Esophagus squamous epithelium (tissue), 5 donors: ENCODE results near the gene MMP24. TPM values are rescaled to one million over a fixed set of nuclear protein-coding genes. Genes with fewer than 3 reads are reported as not detected.

ENCODE experiments used
- DNase-seq: peaks from one replicate; lab custom pipeline; 2025; lab: John Stamatoyannopoulos, UW
- H3K27ac ChIP-seq, 4 donors: fragments of 200-600 bp; sonication (generic); one replicate each; pipeline ENCODE4 v1.5.1; 2016 to 2019; ENCODE audit warnings: mild to moderate bottlenecking in 1 of 4
- H3K27me3 ChIP-seq, 4 donors: fragments of 200-600 bp; sonication (generic); 1 replicate in 3 of 4; 2 replicates in 1 of 4; pipeline versions ENCODE4 v1.5.1 to v1.6.0; 2017 to 2021; ENCODE audit warnings: antibody characterized with exemption in 1 of 4
- H3K36me3 ChIP-seq, 3 donors: fragments of 200-600 bp; sonication (generic); one replicate each; pipeline ENCODE4 v1.5.1; 2016 to 2019
- H3K4me1 ChIP-seq, 3 donors: fragments of 200-600 bp; sonication (generic); one replicate each; pipeline ENCODE4 v1.5.1; 2017 to 2019
- H3K4me3 ChIP-seq, 4 donors: fragments of 200-600 bp; sonication (generic); 1 replicate in 3 of 4; 2 replicates in 1 of 4; pipeline ENCODE4 v1.5.1; 2016 to 2019; ENCODE audit warnings: mild to moderate bottlenecking in 2 of 4, moderate library complexity in 1 of 4
- H3K9me3 ChIP-seq, 3 donors: fragments of 200-600 bp; sonication (generic); one replicate each; pipeline ENCODE4 v1.5.1; 2016 to 2019
- POLR2A ChIP-seq, 4 donors: fragments of 450-650 bp; IDR thresholded peaks; one replicate each; pipeline ENCODE4 v1.6.1; 2017; ENCODE audit warnings: antibody characterized with exemption in 4 of 4, mild to moderate bottlenecking in 4 of 4, moderate library complexity in 3 of 4
- WGBS, 2 donors: methylation state at CpG; one replicate each; pipeline ENCODE4 v1.1.5; 2018; 5-methylcytosine and 5-hydroxymethylcytosine counted together
- intact Hi-C: fragments of 100-400 bp; cut with DNase I; formaldehyde crosslinking; loops from one replicate; pipeline ENCODE4 v1.15.0; 2022
- total RNA-seq, 4 donors: library from RNA; depleted of rRNA; stranded (reverse); fragments of >200 nt; gene quantifications; one replicate each; pipeline ENCODE4 v1.1.0, GENCODE V29; 2016
- TF ChIP-seq, protein P1 (sequence below), 6 experiments: fragments of 450-650 bp in 4 of 6; fragments of 200-600 bp in 2 of 6; sonication (generic) in 2 of 6; IDR thresholded peaks; one replicate each; pipeline ENCODE4 v1.5.1; 2016 to 2019; ENCODE audit warnings: antibody characterized with exemption in 6 of 6, mild to moderate bottlenecking in 4 of 6, moderate library complexity in 4 of 6
- donor health status: DM: yes; HTN: yes; CAD: no.

Gene MMP24
- total RNA-seq, 4 donors from 2014 or later, result 0.06 to 0.38 (median 0.08) TPM; not detected in 1

DNA sequence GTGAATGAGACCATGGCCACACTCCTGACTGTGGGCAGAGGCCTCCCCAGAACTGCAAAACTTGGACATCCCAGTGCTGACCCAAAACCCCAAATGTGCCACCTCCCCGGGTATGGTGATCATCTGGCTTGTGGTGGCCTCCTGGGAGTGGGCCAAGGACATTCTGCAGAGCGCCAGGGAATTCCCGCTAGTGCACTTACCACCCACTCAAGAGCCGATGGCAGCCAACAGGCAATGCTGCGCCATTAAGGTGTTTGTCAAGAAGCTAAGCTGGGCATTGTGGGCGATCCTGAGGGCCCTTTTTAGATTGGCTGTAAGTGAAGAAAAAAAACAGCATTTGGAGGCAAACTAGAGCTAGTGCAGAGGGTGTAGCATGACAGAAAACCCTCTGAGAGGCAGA is 9.4 kb downstream of the MMP24 start:
- H3K27ac ChIP-seq, result no peak overlapping the region
- intact Hi-C loops, result no loop called here
- DNase-seq, result no peak

DNA sequence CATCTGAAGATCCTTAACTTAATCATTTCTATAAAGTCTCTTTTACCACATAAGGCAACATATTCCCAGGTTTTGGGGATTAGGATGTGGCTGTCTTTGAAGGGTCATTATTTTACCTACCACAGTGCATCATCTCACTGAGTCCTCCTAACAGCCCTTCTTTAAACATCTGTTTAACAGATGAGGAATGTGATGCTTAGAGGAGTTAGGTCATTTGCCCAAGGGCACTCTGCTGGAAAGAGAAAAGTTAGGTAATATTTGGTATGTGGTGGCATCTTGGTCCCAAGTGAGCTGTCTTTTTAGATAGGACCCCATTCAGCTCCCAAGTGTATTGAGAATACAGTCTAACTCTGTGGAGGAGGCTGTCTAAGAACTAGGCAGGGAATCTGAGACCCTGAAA is 11.0 kb downstream of the MMP24 start:
- no peak for DNase-seq
- TF ChIP-seq, protein P1, sequence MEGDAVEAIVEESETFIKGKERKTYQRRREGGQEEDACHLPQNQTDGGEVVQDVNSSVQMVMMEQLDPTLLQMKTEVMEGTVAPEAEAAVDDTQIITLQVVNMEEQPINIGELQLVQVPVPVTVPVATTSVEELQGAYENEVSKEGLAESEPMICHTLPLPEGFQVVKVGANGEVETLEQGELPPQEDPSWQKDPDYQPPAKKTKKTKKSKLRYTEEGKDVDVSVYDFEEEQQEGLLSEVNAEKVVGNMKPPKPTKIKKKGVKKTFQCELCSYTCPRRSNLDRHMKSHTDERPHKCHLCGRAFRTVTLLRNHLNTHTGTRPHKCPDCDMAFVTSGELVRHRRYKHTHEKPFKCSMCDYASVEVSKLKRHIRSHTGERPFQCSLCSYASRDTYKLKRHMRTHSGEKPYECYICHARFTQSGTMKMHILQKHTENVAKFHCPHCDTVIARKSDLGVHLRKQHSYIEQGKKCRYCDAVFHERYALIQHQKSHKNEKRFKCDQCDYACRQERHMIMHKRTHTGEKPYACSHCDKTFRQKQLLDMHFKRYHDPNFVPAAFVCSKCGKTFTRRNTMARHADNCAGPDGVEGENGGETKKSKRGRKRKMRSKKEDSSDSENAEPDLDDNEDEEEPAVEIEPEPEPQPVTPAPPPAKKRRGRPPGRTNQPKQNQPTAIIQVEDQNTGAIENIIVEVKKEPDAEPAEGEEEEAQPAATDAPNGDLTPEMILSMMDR (IDR thresholded peaks at IDR 0.05), result no peak
- TF ChIP-seq POLR2A (IDR thresholded peaks at IDR 0.05), result no peak
- Histone ChIP-seq H3K4me3 (no peak overlapping the region), H3K36me3 (peaks cover 0 to 11% (median 0%) of the 10 kb centered on the region in 3 donors), H3K27ac (no peak overlapping the region), H3K9me3 (no peaks in the 10 kb centered on the region), H3K27me3 (no peaks in the 10 kb centered on the region), H3K4me1 (no peaks in the 10 kb centered on the region)
- intact Hi-C loops, result no loop called here

More for the DNA sequence above, 9.4 kb downstream of the MMP24 start:
- no peaks in the 10 kb centered on the region for H3K4me1 ChIP-seq
- no peak overlapping the region for H3K4me3 ChIP-seq
- H3K36me3 ChIP-seq, result peaks cover 0 to 11% (median 0%) of the 10 kb centered on the region in 3 donors
- no peaks in the 10 kb centered on the region for H3K9me3 ChIP-seq
- H3K27me3 ChIP-seq, result no peaks in the 10 kb centered on the region
- TF ChIP-seq, protein P1 (IDR thresholded peaks at IDR 0.05), result no peak
- no peak for TF ChIP-seq POLR2A (IDR thresholded peaks at IDR 0.05)
- WGBS, 2 donors, result 89% methylated on average over 3 of the region's 6 CpGs; no CpG with 5 or more reads in 1 of the 2 donors

DNA sequence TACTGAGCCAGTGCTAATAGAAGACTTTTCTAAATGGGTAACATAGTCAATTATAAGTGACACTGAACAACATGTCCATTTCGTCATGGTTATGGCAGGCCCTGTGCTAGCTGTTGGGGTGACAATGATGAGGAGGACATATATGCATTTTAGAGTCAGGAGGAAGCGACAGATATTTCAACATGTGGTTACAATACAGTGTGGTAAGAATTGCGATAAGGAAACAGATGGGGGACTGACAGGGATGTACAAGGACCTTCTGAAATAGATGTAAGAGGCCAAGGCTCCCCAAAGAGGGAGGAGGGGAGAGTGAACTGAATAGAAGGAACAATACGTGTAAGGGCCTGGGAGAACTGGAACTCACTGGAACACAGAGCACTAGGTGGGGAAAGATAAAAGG is 11.7 kb downstream of the MMP24 start:
- DNase-seq, result no peak
- intact Hi-C loops, result no loop called here

DNA sequence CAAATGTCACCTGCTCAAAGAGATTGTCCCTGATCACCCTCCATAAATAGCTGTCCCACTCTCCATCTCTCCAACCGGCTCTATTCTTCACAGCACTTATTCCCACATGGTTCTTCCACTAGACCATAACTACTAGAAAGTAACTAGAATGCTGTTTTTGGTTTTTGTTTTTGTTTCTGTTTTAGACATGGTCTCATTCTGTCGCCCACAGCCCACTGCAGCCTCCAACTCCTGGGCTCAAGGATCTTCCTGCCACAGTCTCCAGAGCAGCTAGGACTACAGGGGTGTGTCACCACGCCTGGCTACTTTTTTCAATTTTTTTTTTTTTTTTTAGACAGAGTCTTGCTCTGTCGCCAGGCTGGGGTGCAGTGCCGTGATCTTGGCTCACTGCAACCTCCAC is 12.2 kb downstream of the MMP24 start:
- Histone ChIP-seq H3K4me3 (no peak overlapping the region), H3K9me3 (no peaks in the 10 kb centered on the region), H3K4me1 (no peaks in the 10 kb centered on the region), H3K36me3 (peaks cover 0 to 11% (median 0%) of the 10 kb centered on the region in 3 donors), H3K27ac (no peak overlapping the region), H3K27me3 (no peaks in the 10 kb centered on the region)
- TF ChIP-seq POLR2A (IDR thresholded peaks at IDR 0.05), result no peak
- TF ChIP-seq, protein P1 (IDR thresholded peaks at IDR 0.05), result no peak
- no peak for DNase-seq
- intact Hi-C loops, result no loop called here
- WGBS, 2 donors, result 65 to 80% methylated on average over 4 to 5 of the region's 5 CpGs

More for the DNA sequence above, 11.7 kb downstream of the MMP24 start:
- Histone ChIP-seq H3K27me3 (no peaks in the 10 kb centered on the region), H3K4me1 (no peaks in the 10 kb centered on the region), H3K4me3 (no peak overlapping the region), H3K9me3 (no peaks in the 10 kb centered on the region), H3K36me3 (peaks cover 0 to 11% (median 0%) of the 10 kb centered on the region in 3 donors), H3K27ac (no peak overlapping the region)
- WGBS, 2 donors, result 77 to 90% methylated on average over 4 of the region's 4 CpGs
- TF ChIP-seq, protein P1 (IDR thresholded peaks at IDR 0.05), result no peak
- TF ChIP-seq POLR2A (IDR thresholded peaks at IDR 0.05), result no peak

DNA sequence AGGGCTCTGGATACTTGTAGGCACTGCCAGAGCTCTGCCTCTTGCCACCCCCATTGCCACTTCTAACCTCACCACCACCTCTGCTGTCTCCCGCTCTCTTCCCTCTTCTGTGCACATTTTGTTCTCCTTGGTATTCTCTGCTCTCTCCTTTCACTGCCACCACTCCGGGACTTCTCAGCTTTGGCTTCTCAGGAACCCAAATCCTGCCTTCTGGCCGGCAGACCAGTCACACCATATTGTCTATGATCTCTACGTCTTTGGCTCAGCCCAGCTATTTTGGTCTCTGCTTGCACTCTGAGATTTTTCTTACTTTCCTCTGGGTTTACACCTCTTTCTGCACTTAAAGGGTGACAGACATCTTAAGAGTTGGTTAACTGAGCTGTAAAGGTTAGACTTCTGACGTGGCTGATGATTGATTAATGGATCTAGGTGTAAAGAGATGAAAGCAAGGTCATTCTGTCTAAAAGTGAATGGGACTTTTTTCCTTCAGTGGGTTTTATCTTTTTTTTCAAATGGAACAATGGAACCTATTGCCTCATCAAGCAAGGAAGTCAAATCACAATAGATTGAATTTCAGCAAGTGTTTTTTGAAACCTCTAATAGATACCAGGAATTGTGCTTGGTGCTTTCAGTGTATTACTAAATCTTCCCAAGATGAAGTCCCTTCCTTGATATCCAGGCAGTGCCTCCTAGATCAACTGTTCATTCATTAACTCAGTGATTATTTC is 13.8 kb downstream of the MMP24 start:
- H3K36me3 ChIP-seq, result peaks cover 0 to 11% (median 0%) of the 10 kb centered on the region in 3 donors
- H3K4me3 ChIP-seq, result no peak overlapping the region
- H3K27ac ChIP-seq, result no peak overlapping the region
- no peaks in the 10 kb centered on the region for H3K4me1 ChIP-seq
- DNase-seq, result no peak
- TF ChIP-seq, protein P1 (IDR thresholded peaks at IDR 0.05), result no peak
- TF ChIP-seq POLR2A (IDR thresholded peaks at IDR 0.05), result no peak
- WGBS, 2 donors, result 66 to 76% methylated on average over 5 of the region's 5 CpGs
- no peaks in the 10 kb centered on the region for H3K9me3 ChIP-seq
- no peaks in the 10 kb centered on the region for H3K27me3 ChIP-seq
- intact Hi-C loops, result no loop called here
